H9 (cell line): ENCODE results near the gene UXT. TPM values are rescaled to one million over a fixed set of nuclear protein-coding genes. Genes with fewer than 3 reads are reported as not detected.

Experiments
- DNase-seq: peaks from one replicate; pipeline ENCODE4 v3.0.0-alpha.2; 2017
- H2AFZ ChIP-seq: one replicate; pipeline ENCODE4 v1.6.1; 2013; ENCODE audit warnings: mild to moderate bottlenecking, low read length, control low read depth, moderate library complexity
- H2AK5ac ChIP-seq: 2 replicates; pipeline ENCODE4 v1.6.1; 2013; ENCODE audit warnings: low read length, control low read depth, mixed read lengths; ENCODE audit not compliant: insufficient read length
- H2BK120ac ChIP-seq: one replicate; pipeline ENCODE4 v1.6.1; 2013; ENCODE audit warnings: low read depth, mild to moderate bottlenecking, low read length, control low read depth, inconsistent platforms; ENCODE audit not compliant: poor library complexity, severe bottlenecking
- H2BK12ac ChIP-seq: 2 replicates; pipeline ENCODE4 v1.6.1; 2013; ENCODE audit warnings: low read length, control low read depth, mixed read lengths, low read depth; ENCODE audit not compliant: insufficient read length
- H2BK15ac ChIP-seq: 2 replicates; pipeline ENCODE4 v1.6.1; 2013; ENCODE audit warnings: low read depth, low read length, control low read depth
- H2BK20ac ChIP-seq: one replicate; pipeline ENCODE4 v1.6.1; 2013; ENCODE audit warnings: low read depth, mild to moderate bottlenecking, low read length, control low read depth, inconsistent platforms; ENCODE audit not compliant: poor library complexity, severe bottlenecking
- H2BK5ac ChIP-seq: 2 replicates; pipeline ENCODE4 v1.6.1; 2013; ENCODE audit warnings: low read length, control low read depth, mixed read lengths; ENCODE audit not compliant: insufficient read length
- H3K14ac ChIP-seq: 2 replicates; pipeline ENCODE4 v1.6.1; 2013; ENCODE audit warnings: low read length, control low read depth; ENCODE audit not compliant: insufficient read depth
- H3K18ac ChIP-seq: 2 replicates; pipeline ENCODE4 v1.6.1; 2013; ENCODE audit warnings: low read depth, mild to moderate bottlenecking, mixed read lengths, low read length, control low read depth; ENCODE audit not compliant: insufficient read length
- H3K23ac ChIP-seq: 2 replicates; pipeline ENCODE4 v1.6.1; 2013; ENCODE audit warnings: low read length, control low read depth, mixed read lengths, low read depth; ENCODE audit not compliant: insufficient read length
- H3K23me2 ChIP-seq: 2 replicates; pipeline ENCODE4 v1.6.1; 2013; ENCODE audit warnings: low read depth, mild to moderate bottlenecking, mixed read lengths, low read length, control low read depth; ENCODE audit not compliant: insufficient read length, poor library complexity, severe bottlenecking
- H3K27ac ChIP-seq: 2 replicates; pipeline ENCODE4 v1.5.1; 2013; ENCODE audit warnings: low read length, control low read depth, mixed read lengths, low read depth; ENCODE audit not compliant: insufficient read length
- H3K27me3 ChIP-seq: 2 replicates; pipeline ENCODE4 v1.6.1; 2013; ENCODE audit warnings: low read length, control low read depth, inconsistent platforms; ENCODE audit not compliant: insufficient read depth
- H3K4ac ChIP-seq: 2 replicates; pipeline ENCODE4 v1.6.1; 2013; ENCODE audit warnings: low read depth, mild to moderate bottlenecking, control low read depth, inconsistent platforms, low read length, moderate library complexity
- H3K4me1 ChIP-seq: 2 replicates; pipeline ENCODE4 v1.6.1; 2013; ENCODE audit warnings: low read length, control low read depth, inconsistent platforms; ENCODE audit not compliant: insufficient read depth
- H3K4me2 ChIP-seq: 2 replicates; pipeline ENCODE4 v1.6.1; 2013; ENCODE audit warnings: low read length, control low read depth, mixed read lengths; ENCODE audit not compliant: insufficient read length, insufficient read depth
- H3K56ac ChIP-seq: 2 replicates; pipeline ENCODE4 v1.6.1; 2013; ENCODE audit warnings: low read depth, mild to moderate bottlenecking, mixed read lengths, low read length, control low read depth; ENCODE audit not compliant: insufficient read length
- H3K79me1 ChIP-seq: 2 replicates; pipeline ENCODE4 v1.6.1; 2013; ENCODE audit warnings: low read depth, mild to moderate bottlenecking, moderate library complexity, low read length, control low read depth, inconsistent platforms; ENCODE audit not compliant: insufficient read depth, poor library complexity, severe bottlenecking
- H3K79me2 ChIP-seq: 2 replicates; pipeline ENCODE4 v1.6.1; 2013; ENCODE audit warnings: low read length, control low read depth, inconsistent platforms; ENCODE audit not compliant: insufficient read depth
- H3K9ac ChIP-seq: 2 replicates; pipeline ENCODE4 v1.6.1; 2013; ENCODE audit warnings: low read length, control low read depth, mixed read lengths; ENCODE audit not compliant: insufficient read length; ENCODE audit errors: extremely low read depth
- H3K9me3 ChIP-seq: one replicate; pipeline ENCODE4 v1.6.1; 2013; ENCODE audit warnings: low read depth, low read length, inconsistent platforms; ENCODE audit not compliant: control insufficient read depth
- H3T11ph ChIP-seq: one replicate; pipeline ENCODE4 v1.6.1; 2013; ENCODE audit warnings: mild to moderate bottlenecking, low read length, control low read depth, inconsistent platforms
- H4K20me1 ChIP-seq: one replicate; pipeline ENCODE4 v1.6.1; 2013; ENCODE audit not compliant: control insufficient read depth, insufficient read length, insufficient read depth
- H4K5ac ChIP-seq: 2 replicates; pipeline ENCODE4 v1.6.1; 2013; ENCODE audit warnings: low read depth, mild to moderate bottlenecking, mixed read lengths, low read length, control low read depth; ENCODE audit not compliant: insufficient read length
- H4K8ac ChIP-seq: replicated peaks from 2 replicates; pipeline ENCODE4 v1.6.1; 2013; ENCODE audit warnings: low read length, control low read depth, mixed read lengths, low read depth; ENCODE audit not compliant: insufficient read length
- H4K91ac ChIP-seq: 2 replicates; pipeline ENCODE4 v1.6.1; 2013; ENCODE audit warnings: low read depth, mild to moderate bottlenecking, moderate library complexity, mixed read lengths, low read length, control low read depth; ENCODE audit not compliant: insufficient read length
- H3K27ac Mint-ChIP-seq, 3 experiments: 2 replicates in 2 of 3; 3 replicates in 1 of 3; pipeline ENCODE4 v1.8.0; 2020 to 2021; ENCODE audit warnings: mixed read lengths in 3 of 3, mild to moderate bottlenecking in 1 of 3, moderate library complexity in 1 of 3
- H3K27me3 Mint-ChIP-seq: 2 replicates; pipeline ENCODE4 v1.8.0; 2021; ENCODE audit warnings: low read depth, mild to moderate bottlenecking, moderate library complexity, mixed read lengths
- H3K36me3 Mint-ChIP-seq, 3 experiments: 2 replicates in 2 of 3; 3 replicates in 1 of 3; pipeline ENCODE4 v1.8.0; 2020 to 2021; ENCODE audit warnings: low read depth in 3 of 3, mixed read lengths in 3 of 3; ENCODE audit not compliant: insufficient read depth in 1 of 3
- H3K4me1 Mint-ChIP-seq, 2 experiments: 2 replicates each; pipeline ENCODE4 v1.8.0; 2020; ENCODE audit warnings: mixed read lengths in 2 of 2
- H3K4me3 Mint-ChIP-seq, 2 experiments: 2 replicates in 1 of 2; 3 replicates in 1 of 2; pipeline ENCODE4 v1.8.0; 2020 to 2021; ENCODE audit warnings: mild to moderate bottlenecking in 2 of 2, mixed read lengths in 2 of 2, moderate library complexity in 1 of 2
- H3K9me3 Mint-ChIP-seq, 2 experiments: 2 replicates in 1 of 2; 3 replicates in 1 of 2; pipeline ENCODE4 v1.8.0; 2020; ENCODE audit warnings: mild to moderate bottlenecking in 2 of 2, mixed read lengths in 2 of 2, moderate library complexity in 1 of 2
- CTCF ChIP-seq: fragments of 200-600 bp; sonication (generic); conservative IDR thresholded peaks from 3 replicates; pipeline ENCODE4 v1.8.0; 2021; ENCODE audit warnings: antibody characterized with exemption, mild to moderate bottlenecking
- WGBS: extraction: QIAGEN DNeasy Blood & Tissue Kit; methylation state at CpG from one replicate; pipeline ENCODE4 v1.1.7; 2013; ENCODE audit warnings: missing lambda C conversion rate, low lambda C conversion rate, mixed read lengths; ENCODE audit not compliant: insufficient read length; ENCODE audit errors: extremely low coverage; 5-methylcytosine and 5-hydroxymethylcytosine counted together
- total RNA-seq: library from RNA; stranded (reverse); gene quantifications from 2 replicates; pipeline ENCODE4 v1.2.1, GENCODE V29; 2021

Gene UXT
- total RNA-seq, 1 experiment from 2014 or later: 95.1 TPM

DNA sequence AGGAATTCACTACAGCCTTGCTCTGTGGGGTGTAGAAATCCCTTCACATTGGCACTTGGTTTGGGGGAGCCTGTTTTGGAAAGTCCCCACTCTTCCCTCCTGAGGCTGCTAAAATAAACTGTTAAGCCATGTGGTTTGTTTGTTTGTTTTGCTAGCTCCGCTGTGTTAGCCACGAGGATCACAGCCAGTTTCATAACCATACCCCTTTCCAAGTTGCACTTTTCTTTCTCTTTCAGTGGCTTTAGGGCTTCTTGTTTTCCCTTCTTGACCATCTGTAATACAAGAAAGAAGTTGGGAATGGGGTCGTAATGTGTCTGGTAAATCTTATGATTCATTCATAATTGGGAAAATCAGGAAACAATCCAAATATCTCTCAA, 24.8 kb upstream of the UXT start:
- Mint-ChIP-seq H3K27me3 (peaks cover 16% of the 10 kb centered on the region), H3K4me1 (no peaks in the 10 kb centered on the region), H3K9me3 (peaks cover 73 to 83% of the 10 kb centered on the region in 2 experiments), H3K27ac (no peak overlapping the region), H3K36me3 (peaks cover 0 to 2% (median 0%) of the 10 kb centered on the region in 3 experiments; a peak in 2 of 7 replicates), H3K4me3 (no peak overlapping the region)
- no peak overlapping the region for H2BK12ac ChIP-seq
- no peak overlapping the region for H3K27ac ChIP-seq
- H3K4me2 ChIP-seq: no peak overlapping the region
- H3K9me3 ChIP-seq: peaks cover 46% of the 10 kb centered on the region
- no peaks in the 10 kb centered on the region for H4K20me1 ChIP-seq
- H2AFZ ChIP-seq: no peak overlapping the region
- no peak overlapping the region for H2AK5ac ChIP-seq
- no peak overlapping the region for H3K56ac ChIP-seq
- H2BK20ac ChIP-seq: no peak overlapping the region
- H3K79me1 ChIP-seq: no peaks in the 10 kb centered on the region
- H3K23ac ChIP-seq: no peak overlapping the region
- H4K91ac ChIP-seq: no peak overlapping the region
- H3K9ac ChIP-seq: no peak overlapping the region
- H2BK120ac ChIP-seq: no peak overlapping the region
- H2BK15ac ChIP-seq: no peak overlapping the region
- H3K79me2 ChIP-seq: no peaks in the 10 kb centered on the region
- no peak for DNase-seq
- H3K4me1 ChIP-seq: no peaks in the 10 kb centered on the region
- no peak overlapping the region for H2BK5ac ChIP-seq
- no peak overlapping the region for H3K4ac ChIP-seq
- no peak overlapping the region for H3K14ac ChIP-seq
- no peak overlapping the region for H3K18ac ChIP-seq
- no peak overlapping the region for H4K5ac ChIP-seq
- no peak overlapping the region for H4K8ac ChIP-seq
- no peaks in the 10 kb centered on the region for H3K23me2 ChIP-seq
- no peaks in the 10 kb centered on the region for H3K27me3 ChIP-seq
- WGBS: no CpG with 5 or more reads among the region's 3 CpGs
- no peak overlapping the region for H3T11ph ChIP-seq
- TF ChIP-seq CTCF: no peak
